NCI-H1417 treated with DMSO at 0.1 percent for 48 hours (cell line): ENCODE results near the gene MTHFD2L.
"Not testable (repeated sequence)": the region's sequence is repeated elsewhere in the genome, so short reads cannot be mapped to it uniquely, and the experiment has no call there.

Experiments
- DNase-seq: peaks from one replicate; lab custom pipeline; 2025; lab: John Stamatoyannopoulos, UW

Gene MTHFD2L

DNA sequence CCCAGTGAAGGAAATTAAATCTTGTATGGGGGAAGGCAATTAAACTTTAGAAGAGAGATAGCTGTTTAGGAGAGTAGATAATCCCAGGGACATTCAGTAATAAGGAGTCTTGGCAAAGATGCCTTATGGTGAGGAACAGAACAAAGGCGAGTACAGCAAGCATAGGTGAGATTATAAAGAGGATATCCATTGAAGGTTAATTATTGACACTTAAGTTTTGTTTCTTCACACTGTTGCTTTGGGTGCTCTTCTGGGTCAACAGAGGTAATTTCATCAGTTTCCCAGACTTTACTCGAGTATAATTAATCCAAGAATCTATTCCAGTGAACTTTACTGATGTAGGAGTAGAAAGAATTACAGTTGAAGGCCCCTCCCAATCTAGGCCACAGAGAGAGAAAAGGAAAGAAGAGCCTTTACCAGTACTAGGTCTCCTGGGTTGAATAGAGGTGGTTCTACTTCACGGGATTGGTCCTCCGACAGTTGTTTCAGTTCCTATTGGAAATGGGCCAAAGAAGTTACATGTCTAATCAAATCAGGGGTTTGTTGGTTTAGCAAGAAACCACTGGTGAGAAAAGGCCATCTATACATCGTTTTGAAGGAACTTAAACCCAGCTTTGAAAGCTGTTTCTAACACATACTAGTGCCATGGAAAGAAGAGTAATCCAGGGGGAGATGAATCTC lies 177.6 kb downstream of the MTHFD2L start:
- no peak for DNase-seq

DNA sequence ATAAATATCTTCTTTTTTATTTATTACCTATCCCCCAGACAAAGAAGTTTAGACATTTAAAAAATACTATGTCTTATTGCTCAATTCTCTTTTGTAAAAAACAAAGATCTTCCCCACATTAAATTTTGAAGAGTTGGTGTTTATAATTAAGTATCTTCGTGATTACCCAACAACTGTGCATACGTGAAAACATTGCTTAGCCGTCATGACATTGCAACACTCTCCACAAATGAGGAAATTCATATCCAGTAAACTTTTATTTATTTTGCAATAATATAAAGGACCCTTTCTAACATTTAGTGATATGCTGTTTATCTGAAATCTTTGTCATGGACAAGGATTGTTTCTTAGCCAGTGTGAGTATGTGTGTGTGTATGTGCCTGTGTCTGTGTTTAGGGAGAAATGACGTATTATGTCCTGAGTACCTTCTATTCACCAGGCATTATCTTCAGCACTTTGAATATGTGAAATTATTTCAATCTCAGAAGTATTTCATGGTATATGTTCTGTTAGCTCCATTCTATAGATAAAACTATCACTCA lies 180.9 kb downstream of the MTHFD2L start:
- no peak for DNase-seq

DNA sequence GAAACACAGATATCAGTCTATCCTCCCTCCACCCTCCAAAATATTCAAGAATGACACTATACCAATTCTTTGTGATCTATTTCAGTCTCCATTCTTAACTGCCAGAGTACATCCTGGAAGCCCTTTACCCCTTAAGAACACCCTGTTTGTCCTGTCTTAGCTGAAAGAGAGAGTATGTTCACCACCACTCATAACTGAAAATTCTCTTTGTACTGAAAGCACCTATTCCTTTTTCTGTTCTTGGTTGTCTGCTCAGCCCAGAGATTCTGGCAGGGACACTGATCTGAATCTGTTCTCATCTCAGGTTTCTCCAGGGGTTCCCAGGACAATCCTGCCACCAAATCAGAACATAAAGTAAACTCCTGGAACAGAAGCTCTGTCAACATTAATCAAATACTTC lies 181.6 kb downstream of the MTHFD2L start:
- DNase-seq: no peak

GRCh38 chr4:74340421-74340820 lies 182.5 kb downstream of the MTHFD2L start:
- DNase-seq: not testable (repeated sequence)

- DNase-seq: no peak
These were observed 186.1 kb downstream of the MTHFD2L start for GRCh38 chr4:74344031-74344430.
